ENCODE measurements around the gene STARD10.

The STARD10 gene

DNA sequence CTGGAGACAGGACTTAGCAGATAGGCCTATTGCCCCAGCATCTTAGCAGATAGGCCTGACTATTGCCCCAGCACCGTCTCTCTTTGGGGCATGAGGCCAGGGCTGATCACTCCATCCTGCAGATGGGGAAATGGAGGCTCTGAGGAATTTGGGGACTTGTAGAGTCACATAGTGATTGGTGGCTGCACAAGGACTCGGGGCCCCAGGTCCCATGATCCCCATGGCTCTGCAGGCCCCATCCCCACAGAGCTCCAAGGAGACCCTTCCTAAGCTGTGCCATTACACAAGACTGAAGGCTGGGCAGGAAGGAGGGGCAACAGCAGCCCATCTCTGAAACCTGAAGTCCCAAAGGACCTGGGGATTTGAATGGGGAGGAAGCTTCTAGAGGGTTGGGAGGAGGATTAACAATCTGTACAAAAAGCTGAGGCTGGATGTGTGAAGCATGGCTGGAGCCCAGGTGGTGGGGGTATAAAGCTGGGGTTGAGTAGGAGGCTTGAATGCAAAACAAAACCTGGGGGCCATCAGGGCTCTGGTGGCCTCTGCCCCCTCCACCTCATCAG, 43.2 kb downstream of the STARD10 start:
- TF ChIP-seq, protein P1, sequence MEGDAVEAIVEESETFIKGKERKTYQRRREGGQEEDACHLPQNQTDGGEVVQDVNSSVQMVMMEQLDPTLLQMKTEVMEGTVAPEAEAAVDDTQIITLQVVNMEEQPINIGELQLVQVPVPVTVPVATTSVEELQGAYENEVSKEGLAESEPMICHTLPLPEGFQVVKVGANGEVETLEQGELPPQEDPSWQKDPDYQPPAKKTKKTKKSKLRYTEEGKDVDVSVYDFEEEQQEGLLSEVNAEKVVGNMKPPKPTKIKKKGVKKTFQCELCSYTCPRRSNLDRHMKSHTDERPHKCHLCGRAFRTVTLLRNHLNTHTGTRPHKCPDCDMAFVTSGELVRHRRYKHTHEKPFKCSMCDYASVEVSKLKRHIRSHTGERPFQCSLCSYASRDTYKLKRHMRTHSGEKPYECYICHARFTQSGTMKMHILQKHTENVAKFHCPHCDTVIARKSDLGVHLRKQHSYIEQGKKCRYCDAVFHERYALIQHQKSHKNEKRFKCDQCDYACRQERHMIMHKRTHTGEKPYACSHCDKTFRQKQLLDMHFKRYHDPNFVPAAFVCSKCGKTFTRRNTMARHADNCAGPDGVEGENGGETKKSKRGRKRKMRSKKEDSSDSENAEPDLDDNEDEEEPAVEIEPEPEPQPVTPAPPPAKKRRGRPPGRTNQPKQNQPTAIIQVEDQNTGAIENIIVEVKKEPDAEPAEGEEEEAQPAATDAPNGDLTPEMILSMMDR (IDR thresholded peaks at IDR 0.05), result no peak

- TF ChIP-seq, protein P1 (IDR thresholded peaks at IDR 0.05), result no peak
Observed at GRCh38 chr11:72750086-72750485, 43.8 kb downstream of the STARD10 start.

GRCh38 chr11:72747289-72747855, 46.5 kb downstream of the STARD10 start:
- TF ChIP-seq, protein P1 (IDR thresholded peaks at IDR 0.05), result no peak

DNA sequence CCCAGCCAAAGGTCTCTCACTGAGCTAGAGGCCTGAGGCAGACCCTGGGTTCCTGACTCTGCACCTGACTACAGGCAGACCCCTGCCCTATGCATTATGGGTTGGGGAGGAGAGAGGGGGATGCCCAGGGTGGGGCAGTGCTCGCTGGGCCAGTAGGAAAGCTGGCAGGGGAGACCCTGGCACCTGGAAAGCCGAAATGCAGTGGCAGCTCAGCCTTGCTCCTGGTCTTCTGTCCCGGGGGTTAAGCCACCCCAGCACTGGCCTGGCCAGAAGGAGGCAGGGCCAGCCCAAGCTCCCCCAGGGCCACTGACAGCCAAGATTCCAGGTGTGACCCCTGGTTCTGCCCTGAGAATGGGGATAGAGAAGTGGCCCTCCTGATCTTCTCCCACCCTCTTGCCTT, 47.0 kb downstream of the STARD10 start:
- TF ChIP-seq, protein P1 (IDR thresholded peaks at IDR 0.05), result no peak

GRCh38 chr11:72745925-72746550, 47.8 kb downstream of the STARD10 start:
- TF ChIP-seq, protein P1 (IDR thresholded peaks at IDR 0.05), result no peak

DNA sequence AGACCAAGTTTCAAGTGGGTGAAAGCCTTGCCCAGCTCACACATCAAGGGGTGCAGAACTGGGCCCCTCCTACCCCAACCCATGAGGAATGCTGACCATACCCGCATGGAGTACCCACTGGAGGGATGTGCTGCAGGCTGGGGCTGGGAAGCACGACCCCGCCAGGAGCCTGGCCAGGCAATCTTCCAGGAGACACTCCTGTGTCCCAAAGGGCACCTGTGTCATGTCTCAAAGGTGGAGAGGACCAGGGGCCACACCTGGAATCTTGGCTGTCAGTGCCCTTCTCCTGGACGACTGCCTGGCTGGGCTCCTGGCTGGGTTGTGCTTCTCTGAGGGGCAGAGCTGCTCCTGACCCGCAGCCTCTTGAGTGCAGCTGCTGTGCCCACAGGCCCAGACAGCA, 48.3 kb downstream of the STARD10 start:
- TF ChIP-seq, protein P1 (IDR thresholded peaks at IDR 0.05), result no peak

- TF ChIP-seq, protein P1 (IDR thresholded peaks at IDR 0.05), result no peak
Observed at GRCh38 chr11:72744474-72744873, 49.4 kb downstream of the STARD10 start.
